BLaER1 (cell line): Measurements from ENCODE around the gene ZNF358.

Source experiments
- H3K27ac ChIP-seq: shearing (Covaris generic); formaldehyde crosslinking; 2 replicates; pipeline ENCODE4 v1.8.1; 2022
- H3K27me3 ChIP-seq: shearing (Covaris generic); formaldehyde crosslinking; 2 replicates; pipeline ENCODE4 v1.8.1; 2022
- H3K36me3 ChIP-seq: shearing (Covaris generic); formaldehyde crosslinking; 2 replicates; pipeline ENCODE4 v1.8.1; 2022
- H3K4me1 ChIP-seq: shearing (Covaris generic); formaldehyde crosslinking; 2 replicates; pipeline ENCODE4 v1.8.1; 2022
- H3K4me2 ChIP-seq: shearing (Covaris generic); formaldehyde crosslinking; 2 replicates; pipeline ENCODE4 v1.8.1; 2022
- H3K4me3 ChIP-seq: shearing (Covaris generic); formaldehyde crosslinking; 2 replicates; pipeline ENCODE4 v1.8.1; 2022
- H3K9ac ChIP-seq: shearing (Covaris generic); formaldehyde crosslinking; 2 replicates; pipeline ENCODE4 v1.8.1; 2022
- H3K9me3 ChIP-seq: shearing (Covaris generic); formaldehyde crosslinking; 2 replicates; pipeline ENCODE4 v1.8.1; 2022
- H4K20me1 ChIP-seq: shearing (Covaris generic); formaldehyde crosslinking; 2 replicates; pipeline ENCODE4 v1.8.1; 2022
- Cebpa-rat ChIP-seq: shearing (Covaris generic); IDR thresholded peaks from 2 replicates; pipeline ENCODE4 v1.8.1; 2022

ZNF358 gene

GRCh38 chr19:7526059-7526929, 10.4 kb downstream of the ZNF358 start:
- TF ChIP-seq Cebpa-rat = no peak
- Histone ChIP-seq H3K4me3 (no peak overlapping the region), H3K9ac (no peak overlapping the region), H3K36me3 (peaks cover 33% of the 10 kb centered on the region), H3K27me3 (no peaks in the 10 kb centered on the region), H3K9me3 (no peaks in the 10 kb centered on the region), H4K20me1 (no peaks in the 10 kb centered on the region), H3K4me2 (no peak overlapping the region), H3K4me1 (peaks cover 21% of the 10 kb centered on the region), H3K27ac (no peak overlapping the region)

DNA sequence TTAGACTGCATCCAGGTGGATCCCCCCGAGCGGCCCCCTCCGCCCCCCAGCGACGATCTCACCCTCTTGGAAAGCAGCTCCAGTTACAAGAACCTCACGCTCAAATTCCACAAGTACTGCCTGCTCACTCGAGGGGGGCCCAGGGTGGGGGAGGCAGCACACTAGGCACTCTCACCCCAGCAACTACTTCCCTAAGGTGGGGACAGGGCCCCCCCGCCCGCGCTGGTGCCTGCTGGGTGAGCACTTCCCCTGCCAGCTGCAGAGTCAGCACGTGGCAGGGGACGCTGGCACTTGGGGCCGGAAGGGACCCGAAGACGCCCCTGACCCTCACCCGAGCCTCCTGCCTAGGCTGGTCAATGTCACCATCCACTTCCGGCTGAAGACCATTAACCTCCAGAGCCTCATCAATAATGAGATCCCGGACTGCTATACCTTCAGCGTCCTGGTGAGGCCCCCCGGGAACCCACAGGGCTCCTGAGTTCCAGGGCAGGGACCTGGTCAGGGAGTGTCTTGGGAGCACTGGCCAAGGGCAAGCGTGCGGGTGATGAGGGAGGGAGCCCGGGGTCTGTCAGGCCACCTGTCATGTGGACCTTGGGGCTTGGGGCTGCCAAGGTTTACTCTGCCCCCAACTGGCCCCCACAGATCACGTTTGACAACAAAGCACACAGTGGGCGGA, 11.8 kb downstream of the ZNF358 start:
- Histone ChIP-seq H3K4me1 (peaks cover 13% of the 10 kb centered on the region), H3K27ac (no peak overlapping the region), H3K9me3 (no peaks in the 10 kb centered on the region), H3K4me2 (no peak overlapping the region), H3K9ac (no peak overlapping the region), H3K36me3 (peaks cover 39% of the 10 kb centered on the region), H3K27me3 (no peaks in the 10 kb centered on the region), H4K20me1 (no peaks in the 10 kb centered on the region), H3K4me3 (no peak overlapping the region)
- no peak for TF ChIP-seq Cebpa-rat

GRCh38 chr19:7528192-7528519, 12.3 kb downstream of the ZNF358 start:
- no peak for TF ChIP-seq Cebpa-rat
- H3K4me2 ChIP-seq = no peak overlapping the region
- H3K4me3 ChIP-seq = no peak overlapping the region
- H3K9me3 ChIP-seq = no peaks in the 10 kb centered on the region
- no peak overlapping the region for H3K9ac ChIP-seq
- H3K27ac ChIP-seq = no peak overlapping the region
- peaks cover 10% of the 10 kb centered on the region for H3K4me1 ChIP-seq
- H3K36me3 ChIP-seq = peaks cover 39% of the 10 kb centered on the region
- H4K20me1 ChIP-seq = no peaks in the 10 kb centered on the region
- H3K27me3 ChIP-seq = no peaks in the 10 kb centered on the region

GRCh38 chr19:7528522-7529245, 12.8 kb downstream of the ZNF358 start:
- no peaks in the 10 kb centered on the region for H4K20me1 ChIP-seq
- H3K27me3 ChIP-seq = no peaks in the 10 kb centered on the region
- no peak overlapping the region for H3K9ac ChIP-seq
- peaks cover 39% of the 10 kb centered on the region for H3K36me3 ChIP-seq
- no peak overlapping the region for H3K4me2 ChIP-seq
- H3K4me3 ChIP-seq = no peak overlapping the region
- no peaks in the 10 kb centered on the region for H3K9me3 ChIP-seq
- no peak overlapping the region for H3K27ac ChIP-seq
- peaks cover 10% of the 10 kb centered on the region for H3K4me1 ChIP-seq
- no peak for TF ChIP-seq Cebpa-rat

GRCh38 chr19:7529246-7529600, 13.3 kb downstream of the ZNF358 start:
- Histone ChIP-seq H3K4me2 (no peak overlapping the region), H3K9me3 (no peaks in the 10 kb centered on the region), H3K27ac (no peak overlapping the region), H3K36me3 (peaks cover 39% of the 10 kb centered on the region), H3K4me1 (peaks cover 8% of the 10 kb centered on the region), H3K4me3 (no peak overlapping the region), H4K20me1 (no peaks in the 10 kb centered on the region), H3K27me3 (no peaks in the 10 kb centered on the region), H3K9ac (no peak overlapping the region)
- TF ChIP-seq Cebpa-rat = no peak

GRCh38 chr19:7529610-7530490, 13.9 kb downstream of the ZNF358 start:
- H3K9ac ChIP-seq = no peak overlapping the region
- no peak for TF ChIP-seq Cebpa-rat
- no peak overlapping the region for H3K4me3 ChIP-seq
- H3K36me3 ChIP-seq = peaks cover 39% of the 10 kb centered on the region
- no peak overlapping the region for H3K4me2 ChIP-seq
- no peak overlapping the region for H3K27ac ChIP-seq
- H3K4me1 ChIP-seq = peaks cover 8% of the 10 kb centered on the region
- H3K9me3 ChIP-seq = no peaks in the 10 kb centered on the region
- no peaks in the 10 kb centered on the region for H4K20me1 ChIP-seq
- no peaks in the 10 kb centered on the region for H3K27me3 ChIP-seq

GRCh38 chr19:7533281-7533885, 17.5 kb downstream of the ZNF358 start:
- peaks cover 22% of the 10 kb centered on the region for H3K4me1 ChIP-seq
- peaks cover 38% of the 10 kb centered on the region for H3K36me3 ChIP-seq
- H3K4me3 ChIP-seq = peak overlapping the region; percentile 95
- no peaks in the 10 kb centered on the region for H4K20me1 ChIP-seq
- no peak for TF ChIP-seq Cebpa-rat
- peak overlapping the region; percentile 65 for H3K27ac ChIP-seq
- H3K27me3 ChIP-seq = no peaks in the 10 kb centered on the region
- H3K9ac ChIP-seq = peak overlapping the region; percentile 82
- H3K9me3 ChIP-seq = no peaks in the 10 kb centered on the region
- peak overlapping the region; percentile 99 for H3K4me2 ChIP-seq

GRCh38 chr19:7533925-7534480, 18.1 kb downstream of the ZNF358 start:
- peaks cover 38% of the 10 kb centered on the region for H3K36me3 ChIP-seq
- peak overlapping the region; percentile 65 for H3K27ac ChIP-seq
- peak overlapping the region; percentile 82 for H3K9ac ChIP-seq
- no peak for TF ChIP-seq Cebpa-rat
- H3K4me3 ChIP-seq = peak overlapping the region; percentile 95
- peaks cover 22% of the 10 kb centered on the region for H3K4me1 ChIP-seq
- no peaks in the 10 kb centered on the region for H3K27me3 ChIP-seq
- H3K9me3 ChIP-seq = no peaks in the 10 kb centered on the region
- peak overlapping the region; percentile 99 for H3K4me2 ChIP-seq
- H4K20me1 ChIP-seq = no peaks in the 10 kb centered on the region
